RCC 7860 (cell line): Measurements from ENCODE around the gene LRIG1.
A peak's percentile ranks its signal among the peaks of the same experiment; 100 is the strongest.

Experiments
- DNase-seq: peaks from one replicate; pipeline ENCODE4 v3.0.0-alpha.2; 2015; ENCODE audit warnings: low spot score
- FAIRE-seq: peaks from 2 replicates; lab custom pipeline; 2012; peaks lifted over from hg19 to GRCh38; lab: Jason Lieb, UNC

LRIG1 gene

DNA sequence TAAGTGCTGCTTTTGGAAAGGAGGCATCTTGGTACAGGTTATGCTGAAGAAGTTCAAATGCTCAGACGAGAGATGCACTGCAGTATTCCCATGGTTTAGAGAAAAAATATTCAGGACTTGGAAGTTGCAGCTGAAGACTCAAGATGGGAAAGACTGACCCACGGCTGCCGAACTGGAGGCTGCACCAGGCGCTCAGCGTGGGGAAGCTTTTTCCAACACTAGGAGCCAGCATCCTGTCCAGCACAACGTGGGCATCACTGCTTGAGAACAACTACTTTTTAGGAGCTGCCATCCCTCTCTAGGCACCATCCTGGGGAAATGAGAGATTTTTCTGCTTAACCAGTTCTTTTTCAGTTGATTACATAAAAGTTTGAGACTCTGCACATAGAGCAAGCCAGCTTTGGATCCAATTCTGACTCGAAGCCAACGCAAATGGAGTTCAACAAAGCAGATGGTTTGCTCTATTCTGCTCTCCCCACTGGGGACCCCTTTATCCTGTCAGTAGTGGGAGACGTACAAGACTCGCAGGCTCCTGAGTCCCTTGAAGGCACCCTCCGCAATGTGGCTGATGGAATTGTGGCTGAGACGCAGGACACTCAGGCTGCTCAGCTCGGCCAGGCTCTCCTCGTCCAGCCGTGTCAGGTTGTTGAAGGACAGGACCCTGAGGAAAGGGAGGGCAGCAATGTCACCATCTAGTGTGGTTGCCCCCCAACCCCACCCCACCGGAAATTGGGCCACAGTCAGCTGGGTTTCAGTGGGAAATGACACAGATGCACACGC, 93.8 kb downstream of the LRIG1 start:
- DNase-seq = no peak
- no peak for FAIRE-seq

DNA sequence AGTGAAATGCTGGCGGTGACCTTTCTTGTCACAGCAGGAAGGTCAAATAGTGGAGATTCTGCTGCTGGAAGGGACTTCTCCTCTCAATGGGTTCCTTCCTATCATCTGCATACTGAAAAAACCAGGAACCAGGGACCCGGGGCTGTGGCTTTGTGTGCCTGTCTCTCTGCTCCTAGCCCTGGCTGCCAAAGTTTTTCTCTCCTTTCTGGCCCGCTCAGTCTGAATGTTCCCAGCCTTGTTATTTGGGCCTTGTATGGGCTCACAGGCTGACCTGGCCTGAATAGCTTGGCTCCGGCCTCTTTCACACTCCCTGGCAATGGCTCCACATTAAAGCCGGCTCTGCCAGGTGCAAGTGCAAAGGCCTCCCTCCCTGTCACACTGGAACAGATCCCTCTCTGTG, 94.7 kb downstream of the LRIG1 start:
- FAIRE-seq (no peak), DNase-seq (no peak)

- DNase-seq (peak; percentile 11), FAIRE-seq (no peak)
These were observed 95.1 kb downstream of the LRIG1 start for GRCh38 chr3:66405701-66406091.

- DNase-seq = no peak
- FAIRE-seq = no peak
These were observed 95.7 kb downstream of the LRIG1 start for GRCh38 chr3:66404903-66405700.

DNA sequence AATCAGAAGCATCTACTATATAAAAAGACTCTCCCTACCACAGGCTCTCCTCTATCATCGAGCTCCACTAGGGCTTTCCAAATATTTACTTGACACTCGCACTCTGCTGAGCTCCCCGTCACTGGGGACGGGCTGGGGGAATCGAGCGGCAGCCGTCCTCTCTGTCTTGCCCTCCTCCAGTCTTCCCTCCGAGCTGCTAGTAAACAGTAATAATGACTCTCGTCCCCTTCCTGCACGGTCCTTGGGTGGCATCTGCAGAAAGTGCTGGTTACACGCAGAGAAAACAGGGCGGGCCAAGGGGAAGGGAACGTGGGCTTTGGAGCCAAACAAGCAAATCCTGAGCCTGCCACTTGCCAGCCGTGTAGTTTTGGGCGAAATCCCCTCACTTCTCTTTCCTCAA, 96.6 kb downstream of the LRIG1 start:
- DNase-seq (no peak), FAIRE-seq (no peak)

- no peak for DNase-seq
- FAIRE-seq = no peak
These were observed 97.4 kb downstream of the LRIG1 start for GRCh38 chr3:66403323-66403990.

GRCh38 chr3:66402596-66403290, 98.1 kb downstream of the LRIG1 start:
- no peak for FAIRE-seq
- no peak for DNase-seq

DNA sequence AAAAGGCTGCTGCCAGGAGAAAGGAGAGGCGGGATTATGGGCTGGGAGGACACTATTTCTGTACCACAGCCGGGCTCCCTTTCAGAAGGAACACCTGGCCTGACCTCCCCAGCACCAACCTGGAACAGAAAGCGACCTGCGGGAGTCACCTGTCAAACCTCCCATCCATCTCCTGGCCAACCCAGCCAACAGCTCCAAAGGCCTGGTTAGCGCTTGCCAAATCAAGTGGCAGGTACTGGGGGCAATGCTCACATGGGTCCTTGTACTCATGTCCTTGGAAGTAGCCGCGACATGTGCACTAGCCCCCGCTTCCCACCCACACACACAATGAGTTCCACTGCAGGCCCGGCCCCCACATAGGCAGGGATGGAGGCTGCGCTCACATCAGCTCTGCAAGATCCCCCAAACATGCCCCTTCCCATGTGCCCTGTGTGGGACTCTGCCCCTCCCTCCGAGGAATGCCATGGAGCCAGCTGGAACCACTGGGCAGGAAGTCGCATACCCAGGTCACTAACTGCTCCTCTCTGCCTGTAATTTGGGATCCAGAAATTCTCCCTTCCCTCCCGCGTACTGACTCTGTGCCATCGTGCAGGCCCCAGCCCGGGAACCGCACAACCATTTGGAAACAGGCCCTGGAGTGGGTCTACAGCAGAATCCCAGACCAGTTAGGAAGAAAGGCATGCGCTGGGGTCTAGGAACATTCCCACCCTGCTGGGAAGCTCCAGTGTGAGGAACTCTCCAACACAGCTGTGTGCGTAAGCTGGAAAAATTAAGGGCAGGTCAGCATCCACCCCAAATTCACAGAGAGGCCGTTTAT, 98.9 kb downstream of the LRIG1 start:
- no peak for DNase-seq
- FAIRE-seq = no peak

GRCh38 chr3:66401157-66401550, 99.7 kb downstream of the LRIG1 start:
- DNase-seq (no peak), FAIRE-seq (no peak)

DNA sequence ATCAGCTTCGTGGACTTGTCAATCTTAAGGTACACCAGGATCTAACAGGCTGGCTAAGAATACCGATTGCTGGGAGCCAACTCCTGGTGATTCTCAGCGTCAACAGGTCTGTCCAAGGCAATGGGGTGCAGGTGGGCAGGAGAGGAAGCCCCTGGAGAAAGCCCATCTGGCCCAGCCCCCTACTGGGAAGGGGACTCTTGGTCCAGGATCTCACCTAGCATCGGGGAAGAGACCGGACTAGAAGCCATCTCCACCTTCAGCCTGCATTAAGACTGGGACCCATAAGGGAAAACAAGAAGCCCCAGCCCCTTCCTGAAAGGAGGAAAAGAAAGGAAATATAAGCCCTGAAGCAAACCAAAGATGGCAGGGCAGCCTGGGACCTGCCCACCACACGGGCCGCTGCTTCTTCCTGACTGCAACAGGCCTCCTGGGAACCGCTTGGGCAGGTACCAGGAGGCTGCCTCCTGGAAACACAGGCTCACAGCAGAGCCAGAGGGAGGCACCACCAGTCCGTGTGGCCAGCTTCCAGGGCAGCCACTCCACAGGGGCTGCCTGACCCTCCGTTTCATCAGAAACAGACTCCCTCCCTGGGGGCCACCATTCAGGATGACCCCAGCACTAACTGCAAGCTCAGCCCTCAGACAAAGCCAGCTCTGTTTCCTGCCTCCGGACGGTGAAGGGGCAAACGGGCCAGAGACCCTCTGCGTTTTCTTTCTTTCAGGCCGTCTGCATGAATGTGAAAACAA, 100.2 kb downstream of the LRIG1 start:
- DNase-seq (no peak), FAIRE-seq (no peak)

- no peak for FAIRE-seq
- no peak for DNase-seq
These were observed 101.1 kb downstream of the LRIG1 start for GRCh38 chr3:66399529-66400232.

GRCh38 chr3:66398228-66399025, 102.4 kb downstream of the LRIG1 start:
- DNase-seq = no peak
- FAIRE-seq = no peak

GRCh38 chr3:66397745-66398144, 103.1 kb downstream of the LRIG1 start:
- FAIRE-seq (no peak), DNase-seq (no peak)

DNA sequence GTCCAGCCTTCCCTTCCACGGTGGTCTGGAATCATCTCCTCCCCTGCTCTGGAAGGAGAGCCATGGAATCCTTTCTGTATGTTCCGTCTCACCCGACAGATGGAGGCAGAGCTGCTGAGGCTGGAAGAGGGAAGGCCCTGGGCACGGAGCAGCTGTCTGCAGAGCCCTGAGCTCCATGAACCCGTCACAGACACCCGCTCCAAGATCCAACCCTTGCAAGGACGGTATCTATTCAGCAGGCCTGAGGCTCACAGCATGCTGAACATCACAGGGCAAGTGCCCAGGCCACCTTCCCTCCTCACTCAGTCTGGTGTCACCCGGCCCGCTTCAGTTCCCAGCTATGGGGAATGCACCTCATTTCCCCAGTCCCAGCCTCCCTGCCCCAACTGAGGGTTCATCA, 103.9 kb downstream of the LRIG1 start:
- DNase-seq (no peak), FAIRE-seq (no peak)

DNA sequence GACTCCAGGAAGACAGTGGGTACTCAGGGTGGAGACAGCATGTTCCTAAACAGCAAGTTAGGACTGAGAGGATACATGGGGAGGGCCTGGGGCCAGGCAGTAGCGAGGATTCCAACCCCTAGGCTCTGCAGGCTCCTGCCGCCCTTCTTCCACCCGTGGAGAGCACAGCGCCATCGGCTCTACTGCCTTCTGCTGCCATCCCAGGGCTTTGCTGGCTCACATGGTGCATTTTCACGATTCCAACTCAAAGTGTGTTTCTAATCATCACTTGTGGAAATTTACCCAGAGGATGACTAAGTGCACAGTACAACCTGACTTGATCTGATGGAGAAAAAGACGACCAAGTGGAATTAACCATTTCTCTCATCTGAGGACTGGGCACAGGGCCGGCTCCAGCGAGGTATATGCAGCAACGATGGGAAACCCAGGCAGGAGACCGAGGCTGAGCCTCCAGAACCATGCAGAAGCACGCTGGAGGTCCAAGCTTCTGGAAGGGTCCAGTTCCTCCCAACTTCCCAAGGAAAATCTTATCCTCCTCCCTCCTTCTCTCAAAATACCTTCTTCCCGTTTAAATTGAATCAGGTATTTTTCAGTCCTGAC, 104.6 kb downstream of the LRIG1 start:
- FAIRE-seq = no peak
- no peak for DNase-seq

GRCh38 chr3:66395635-66396034, 105.2 kb downstream of the LRIG1 start:
- DNase-seq = no peak
- no peak for FAIRE-seq

GRCh38 chr3:66394753-66395249, 106.0 kb downstream of the LRIG1 start:
- FAIRE-seq (no peak), DNase-seq (no peak)
